Kidney glomerular epithelial cell (primary cell): ENCODE data around the gene PRR23B.
"Not testable (repeated sequence)": the region's sequence is repeated elsewhere in the genome, so short reads cannot be mapped to it uniquely, and the experiment has no call there.

Experiments used
- DNase-seq: peaks from one replicate; lab custom pipeline; 2025; lab: John Stamatoyannopoulos, UW

PRR23B gene

GRCh38 chr3:139020868-139021234, at the start of gene PRR23B:
PRR23B (minus strand) TSS chr3:139020926; CDS start chr3:139020661, 265 bp downstream.
- DNase-seq, result no peak

- no peak for DNase-seq
Observed at GRCh38 chr3:139062918-139063317, 42.2 kb upstream of the PRR23B start.

- no peak for DNase-seq
Observed at GRCh38 chr3:139052802-139053600, 32.3 kb upstream of the PRR23B start.

- no peak for DNase-seq
Observed at GRCh38 chr3:139044366-139045210, 23.9 kb upstream of the PRR23B start, which contains the start of gene PRR23C. PRR23C (minus strand) TSS chr3:139044892; CDS start chr3:139044620, 272 bp downstream.

- no peak for DNase-seq
Observed at GRCh38 chr3:139043554-139044365, 23.0 kb upstream of the PRR23B start.

GRCh38 chr3:139037478-139037877, 16.8 kb upstream of the PRR23B start:
- no peak for DNase-seq

- DNase-seq, result no peak
Observed at GRCh38 chr3:139032326-139033002, 11.7 kb upstream of the PRR23B start.

GRCh38 chr3:139030576-139030975, 9.8 kb upstream of the PRR23B start:
- not testable (repeated sequence) for DNase-seq

GRCh38 chr3:139024968-139025367, 4.2 kb upstream of the PRR23B start:
- no peak for DNase-seq

GRCh38 chr3:139020036-139020867, 474 bp downstream of the PRR23B start:
- DNase-seq, result no peak

- DNase-seq, result no peak
Observed at GRCh38 chr3:139016430-139017048, 4.2 kb downstream of the PRR23B start.

GRCh38 chr3:139006051-139006716, 14.5 kb downstream of the PRR23B start, which contains the start of gene PRR23A:
PRR23A (minus strand) TSS chr3:139006268; CDS start chr3:139006268, 0 bp downstream.
- DNase-seq, result no peak

GRCh38 chr3:139005356-139005993, 15.3 kb downstream of the PRR23B start:
- DNase-seq, result no peak

GRCh38 chr3:138995706-138996105, 25.0 kb downstream of the PRR23B start:
- DNase-seq, result no peak

- DNase-seq, result no peak
Observed at GRCh38 chr3:138987181-138987580, 33.5 kb downstream of the PRR23B start.

GRCh38 chr3:138985932-138986331, 34.8 kb downstream of the PRR23B start:
- no peak for DNase-seq

- DNase-seq, result no peak
Observed at GRCh38 chr3:138984816-138985215, 35.9 kb downstream of the PRR23B start.

- no peak for DNase-seq
Observed at GRCh38 chr3:138976047-138976446, 44.7 kb downstream of the PRR23B start.

- no peak for DNase-seq
Observed at GRCh38 chr3:138975351-138975750, 45.4 kb downstream of the PRR23B start.
